AG04450 (cell line): ENCODE results near the gene ZNF143. TPM values are rescaled to one million over a fixed set of nuclear protein-coding genes. Genes with fewer than 3 reads are reported as not detected.

Source experiments
- CTCF ChIA-PET: fragments of 300-600, 350-600 bp; formaldehyde crosslinking; extraction: SDS; loops from one replicate; lab custom pipeline; 2022; ENCODE audit warnings: antibody characterized with exemption, inconsistent platforms; lab: Charles Lee
- POLR2A ChIA-PET: fragments of 350-600 bp; formaldehyde crosslinking; extraction: SDS; loops from one replicate; lab custom pipeline; 2021; ENCODE audit warnings: antibody characterized with exemption, inconsistent platforms; lab: Yijun Ruan, JAX
- DNase-seq: peaks from one replicate; pipeline ENCODE4 v3.0.0-alpha.2; 2011; ENCODE audit warnings: low read depth, low spot score
- H3K27ac ChIP-seq: one replicate; pipeline ENCODE4 v1.5.1; 2012; ENCODE audit warnings: low read depth, low read length, control low read depth
- H3K27me3 ChIP-seq: one replicate; pipeline ENCODE4 v1.6.0; 2012; ENCODE audit warnings: low read length; ENCODE audit not compliant: control insufficient read depth, insufficient read depth
- H3K4me3 ChIP-seq: 2 replicates; pipeline ENCODE4 v1.5.1; 2011; ENCODE audit warnings: mild to moderate bottlenecking, low read depth, low read length, control low read depth
- H3K9me3 ChIP-seq: 2 replicates; pipeline ENCODE4 v1.5.1; 2012; ENCODE audit warnings: low read length; ENCODE audit not compliant: control insufficient read depth, insufficient read depth
- polyA plus RNA-seq: library from polyadenylated mRNA; depleted of rRNA; stranded (reverse); fragments of >200 nt; gene quantifications from 2 replicates; pipeline ENCODE4 v1.2.3, GENCODE V29; 2011
- TF ChIP-seq, protein P1 (sequence below): IDR thresholded peaks from 2 replicates; pipeline ENCODE4 v1.5.1; 2011; ENCODE audit warnings: low read depth, low read length, control low read depth, inconsistent platforms

Gene ZNF143
- polyA plus RNA-seq, 1 experiment: 29.4 TPM

DNA sequence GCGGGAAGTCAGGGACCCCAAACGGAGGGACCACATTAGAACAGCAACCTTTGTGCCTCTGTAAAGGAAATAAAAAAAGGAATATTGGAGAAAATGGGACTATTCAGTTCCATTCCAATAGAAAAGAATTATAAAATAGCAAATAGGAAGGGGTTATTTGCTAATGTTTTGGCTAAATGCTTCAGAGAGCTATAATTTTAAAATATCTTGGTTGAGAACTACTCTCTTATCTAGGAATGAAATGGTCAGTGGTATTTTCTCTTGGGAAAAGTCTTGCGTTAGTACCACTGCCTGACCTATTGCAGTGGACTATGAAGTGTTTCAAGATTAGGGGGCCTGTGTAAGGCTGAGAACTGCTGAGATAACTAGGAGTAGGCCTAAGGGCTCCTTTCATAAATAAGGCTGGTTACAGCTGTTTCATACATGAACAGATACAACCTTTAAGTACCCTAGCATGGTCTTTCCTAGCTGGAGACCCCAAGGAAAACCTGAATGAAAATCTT, 105.8 kb downstream of the ZNF143 start:
- no peak overlapping the region for H3K4me3 ChIP-seq
- no peak for DNase-seq
- ChIA-PET CTCF (interaction anchor here (1.9 kb wide), 1 partner anchor 32 kb away, joined by 11 read pairs; no protein-coding TSS in a partner anchor), POLR2A (interaction anchor here (0.5 to 1.4 kb wide), 7 partner anchors 31 to 1184 kb away, joined by 3 to 6 read pairs (median 5); partner anchors contain the start of genes CTR9 and ZNF143)
- H3K27ac ChIP-seq: peak overlapping the region; percentile 91
- TF ChIP-seq, protein P1, sequence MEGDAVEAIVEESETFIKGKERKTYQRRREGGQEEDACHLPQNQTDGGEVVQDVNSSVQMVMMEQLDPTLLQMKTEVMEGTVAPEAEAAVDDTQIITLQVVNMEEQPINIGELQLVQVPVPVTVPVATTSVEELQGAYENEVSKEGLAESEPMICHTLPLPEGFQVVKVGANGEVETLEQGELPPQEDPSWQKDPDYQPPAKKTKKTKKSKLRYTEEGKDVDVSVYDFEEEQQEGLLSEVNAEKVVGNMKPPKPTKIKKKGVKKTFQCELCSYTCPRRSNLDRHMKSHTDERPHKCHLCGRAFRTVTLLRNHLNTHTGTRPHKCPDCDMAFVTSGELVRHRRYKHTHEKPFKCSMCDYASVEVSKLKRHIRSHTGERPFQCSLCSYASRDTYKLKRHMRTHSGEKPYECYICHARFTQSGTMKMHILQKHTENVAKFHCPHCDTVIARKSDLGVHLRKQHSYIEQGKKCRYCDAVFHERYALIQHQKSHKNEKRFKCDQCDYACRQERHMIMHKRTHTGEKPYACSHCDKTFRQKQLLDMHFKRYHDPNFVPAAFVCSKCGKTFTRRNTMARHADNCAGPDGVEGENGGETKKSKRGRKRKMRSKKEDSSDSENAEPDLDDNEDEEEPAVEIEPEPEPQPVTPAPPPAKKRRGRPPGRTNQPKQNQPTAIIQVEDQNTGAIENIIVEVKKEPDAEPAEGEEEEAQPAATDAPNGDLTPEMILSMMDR: no peak
- no peaks in the 10 kb centered on the region for H3K9me3 ChIP-seq
- no peaks in the 10 kb centered on the region for H3K27me3 ChIP-seq

DNA sequence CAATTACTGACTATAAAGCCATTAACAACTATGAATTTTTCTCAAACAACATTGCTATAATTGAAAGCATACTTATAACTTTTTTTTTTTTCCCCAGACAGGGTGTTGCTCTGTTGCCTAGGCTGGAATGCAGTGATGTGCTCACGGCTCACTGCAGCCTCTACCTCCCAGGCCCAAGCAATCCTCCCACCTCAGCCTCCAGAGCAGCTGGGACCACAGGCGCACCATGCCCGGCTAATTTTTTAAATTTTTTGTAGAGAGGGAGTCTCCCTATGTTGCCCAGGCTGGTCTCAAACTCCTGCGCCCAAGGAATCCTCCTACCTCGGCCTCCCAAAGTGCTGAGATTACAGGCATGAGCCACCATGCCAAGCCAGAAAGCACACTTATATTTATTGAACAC, 106.6 kb downstream of the ZNF143 start:
- ChIA-PET POLR2A (interaction anchor here (0.7 to 0.8 kb wide), 2 partner anchors 182 to 820 kb away, joined by 4 to 6 read pairs; no protein-coding TSS in a partner anchor), CTCF (interaction anchor here (1.9 kb wide), 1 partner anchor 33 kb away, joined by 11 read pairs; no protein-coding TSS in a partner anchor)
- H3K9me3 ChIP-seq: no peaks in the 10 kb centered on the region
- no peak for DNase-seq
- H3K27me3 ChIP-seq: no peaks in the 10 kb centered on the region
- TF ChIP-seq, protein P1: no peak
- H3K27ac ChIP-seq: no peak overlapping the region
- no peak overlapping the region for H3K4me3 ChIP-seq

DNA sequence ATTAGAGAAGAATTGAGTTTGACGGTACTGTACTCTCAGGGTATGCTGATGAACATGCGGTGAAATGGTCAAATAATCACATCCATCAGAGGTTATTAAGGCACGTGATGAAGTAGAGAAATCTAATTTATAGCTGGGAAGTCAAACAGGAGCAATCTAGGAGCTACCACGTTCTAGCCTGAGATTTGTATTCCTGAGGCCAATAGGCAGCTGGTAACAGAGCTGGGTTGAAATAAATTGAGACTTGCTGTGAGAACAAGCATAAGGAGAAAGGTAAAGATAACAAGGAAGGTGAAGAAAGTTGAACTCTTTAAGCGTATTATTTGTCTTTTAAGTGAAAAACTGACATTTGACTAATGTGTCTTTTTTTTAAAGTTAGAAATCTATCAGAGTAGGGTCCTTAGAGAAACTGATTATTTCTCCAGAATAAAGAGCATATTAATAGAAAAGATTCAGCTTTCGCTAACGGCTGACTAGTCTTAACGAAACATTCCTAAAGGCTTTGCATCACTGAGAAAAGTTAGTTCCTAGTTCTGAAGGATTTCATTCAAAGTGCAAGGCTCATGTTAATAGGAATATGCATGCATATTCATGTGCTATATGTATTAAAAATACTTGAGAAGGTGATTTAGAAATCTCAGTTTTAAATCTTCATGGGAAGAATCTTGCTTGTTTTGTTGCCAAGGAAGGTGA, 107.5 kb downstream of the ZNF143 start:
- TF ChIP-seq, protein P1: no peak
- Histone ChIP-seq H3K27ac (no peak overlapping the region), H3K4me3 (no peak overlapping the region)

DNA sequence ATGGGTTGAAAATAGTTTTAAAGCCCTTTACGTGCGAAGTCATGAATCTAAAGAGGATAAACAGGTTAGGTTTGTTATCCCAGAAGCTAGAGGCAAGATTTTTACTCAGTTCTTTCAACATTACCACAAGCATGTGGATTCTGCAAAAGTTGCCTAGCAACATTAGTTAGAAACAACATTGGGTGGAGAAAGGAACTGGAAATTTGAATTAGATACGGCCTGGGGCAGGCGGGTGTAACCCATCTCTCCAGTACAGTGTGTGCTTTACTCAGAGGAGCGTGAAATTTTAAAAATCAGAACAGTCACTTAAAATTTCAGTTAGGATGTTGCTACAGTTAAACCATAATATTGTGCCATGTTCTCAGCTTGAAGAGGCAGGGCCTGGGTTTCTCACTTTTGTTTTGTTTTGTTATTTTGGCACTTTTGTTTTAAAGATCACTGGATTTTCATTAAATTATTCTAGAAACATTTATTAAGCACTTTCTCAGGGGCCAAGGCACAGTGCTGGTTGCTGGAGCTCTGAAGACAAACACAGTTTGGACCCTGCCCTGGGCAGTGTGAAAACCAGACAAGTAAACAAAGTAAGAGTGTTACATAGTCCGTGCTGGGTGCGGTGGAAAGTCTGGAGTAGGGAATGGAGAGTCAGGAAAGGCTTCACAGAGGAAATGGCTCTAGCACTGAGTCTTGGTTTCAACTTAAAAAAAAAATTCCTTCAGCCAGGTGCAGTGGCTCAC, 108.2 kb downstream of the ZNF143 start:
- H3K27ac ChIP-seq: peak overlapping the region; percentile 87
- DNase-seq: peak; percentile 58
- TF ChIP-seq, protein P1: no peak
- H3K4me3 ChIP-seq: no peak overlapping the region
- no peaks in the 10 kb centered on the region; the same call in 1 of the 2 replicates for H3K9me3 ChIP-seq
- ChIA-PET CTCF (interaction anchor here (1.6 kb wide), 1 partner anchor 44 kb away, joined by 5 read pairs; no protein-coding TSS in a partner anchor), POLR2A (interaction anchor here (0.6 to 1.5 kb wide), 2 partner anchors 108 to 1665 kb away, joined by 3 to 4 read pairs; partner anchors contain the start of gene ZNF143)
- no peaks in the 10 kb centered on the region for H3K27me3 ChIP-seq

More for the DNA sequence above, 107.5 kb downstream of the ZNF143 start:
- Histone ChIP-seq H3K27me3 (no peaks in the 10 kb centered on the region), H3K9me3 (no peaks in the 10 kb centered on the region; the same call in 1 of the 2 replicates)
- no peak for DNase-seq
- ChIA-PET POLR2A (interaction anchor here (0.6 to 1.5 kb wide), 2 partner anchors 108 to 1666 kb away, joined by 3 to 4 read pairs; partner anchors contain the start of gene ZNF143), CTCF (no interaction called here)
